ELF-1 (cell line): Measurements from ENCODE around the gene ANKRD44.

Source experiments
- DNase-seq: peaks from one replicate; pipeline ENCODE4 v3.0.0-alpha.2; 2016; ENCODE audit warnings: low read depth, low spot score

Gene ANKRD44

DNA sequence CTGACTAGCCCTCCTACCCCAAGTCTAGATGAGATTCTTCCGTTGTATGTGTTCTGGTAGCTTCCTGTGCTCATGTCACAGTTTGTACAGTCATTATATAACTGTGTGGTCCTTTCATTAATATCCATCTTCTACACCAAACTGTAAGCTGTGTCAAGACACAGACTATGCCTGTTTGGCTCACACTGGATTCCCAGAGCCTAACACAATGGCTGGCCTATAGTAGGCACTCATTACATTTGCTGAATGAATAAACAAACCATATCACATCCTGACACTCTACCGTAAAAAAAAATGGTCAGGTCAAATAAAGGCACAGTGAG, 72.6 kb downstream of the ANKRD44 start:
- no peak for DNase-seq

DNA sequence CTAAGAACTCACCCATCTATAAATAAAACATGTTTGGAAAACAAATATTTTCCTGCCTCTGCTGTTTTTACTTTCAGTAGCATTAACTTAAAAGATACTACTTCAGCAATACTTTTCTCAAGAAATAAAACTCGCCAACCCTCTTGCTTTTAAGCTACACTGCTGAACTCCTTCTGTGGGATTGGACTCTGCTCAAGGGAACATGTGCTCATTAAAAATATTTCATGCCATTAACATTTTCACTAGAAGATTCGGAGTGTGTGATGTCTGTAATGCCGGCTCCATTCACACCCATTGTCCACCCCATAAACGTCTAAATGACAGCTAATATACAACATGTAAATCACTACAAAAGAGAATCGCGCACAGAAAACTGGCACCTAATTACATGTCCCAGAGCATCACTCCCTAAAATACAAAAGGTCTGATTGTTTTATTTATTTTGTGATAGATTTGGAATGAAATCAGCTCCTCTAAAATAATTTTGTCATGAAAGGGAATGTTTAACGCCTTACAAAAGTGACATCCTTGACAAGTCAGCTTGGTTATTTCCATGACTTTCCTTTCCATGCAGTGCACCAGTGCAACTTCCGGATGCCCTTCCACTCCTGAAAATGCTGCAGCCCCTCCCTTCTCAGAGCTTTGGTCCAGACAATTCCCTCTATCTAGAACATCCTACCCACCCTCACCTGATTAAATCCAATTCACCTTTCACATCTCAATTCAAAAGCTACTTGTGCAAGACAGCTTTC, 73.1 kb downstream of the ANKRD44 start:
- no peak for DNase-seq

DNA sequence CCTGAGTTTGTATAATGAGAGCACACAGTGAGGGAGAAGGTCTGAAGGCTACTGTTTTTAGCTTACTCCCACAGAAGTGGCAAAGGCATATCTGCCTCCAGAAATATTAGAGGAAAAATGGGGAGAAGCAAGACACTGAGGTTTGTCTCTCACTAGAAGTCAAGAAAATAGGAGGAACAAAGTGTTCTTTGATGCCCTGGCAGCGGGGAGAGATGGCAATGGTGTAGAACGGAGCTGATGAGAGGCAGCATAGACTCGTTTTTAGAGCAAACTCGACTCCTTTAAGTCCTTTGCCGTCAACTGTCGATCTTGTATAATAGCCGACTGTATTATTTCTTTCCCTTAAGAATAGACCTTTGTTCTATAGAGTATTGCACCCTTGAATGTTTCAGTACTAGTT, 73.8 kb downstream of the ANKRD44 start:
- DNase-seq = no peak

DNA sequence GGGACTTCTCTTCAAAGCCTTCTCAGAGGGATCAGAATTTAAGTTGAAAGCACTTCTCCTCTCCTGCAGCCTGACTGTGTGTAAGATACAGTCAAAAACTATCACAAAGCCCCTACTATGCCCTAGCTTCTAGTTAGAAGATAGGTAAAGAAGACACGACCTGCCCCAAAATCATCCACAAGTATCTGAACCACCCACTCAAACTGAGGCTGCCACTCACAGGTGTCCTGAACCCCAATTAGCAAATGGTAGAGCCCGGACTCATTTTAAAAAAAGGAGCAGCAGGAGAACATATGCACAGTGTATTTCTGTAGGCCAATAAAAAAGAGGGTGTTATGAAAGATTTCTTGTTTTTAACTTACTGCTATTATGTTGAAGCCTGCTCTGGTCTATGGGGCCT, 74.4 kb downstream of the ANKRD44 start:
- no peak for DNase-seq

DNA sequence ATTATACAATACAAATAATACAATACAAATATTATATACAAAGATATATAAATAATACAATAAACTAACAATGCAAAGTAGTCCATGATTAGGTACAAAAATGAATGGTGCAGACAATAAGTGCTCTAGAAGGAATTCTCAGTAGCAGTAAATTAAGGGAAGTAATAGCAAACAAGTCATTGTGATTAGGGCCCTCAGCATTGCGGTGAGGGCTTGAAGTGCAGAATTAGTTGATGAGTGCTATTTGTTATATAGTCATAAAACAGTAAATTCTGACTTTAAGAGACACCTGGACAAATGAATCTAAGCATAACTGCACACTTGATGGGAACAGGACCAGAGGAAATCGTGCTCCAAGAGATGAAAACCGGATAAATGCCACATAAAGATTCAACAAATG, 74.9 kb downstream of the ANKRD44 start:
- no peak for DNase-seq

DNA sequence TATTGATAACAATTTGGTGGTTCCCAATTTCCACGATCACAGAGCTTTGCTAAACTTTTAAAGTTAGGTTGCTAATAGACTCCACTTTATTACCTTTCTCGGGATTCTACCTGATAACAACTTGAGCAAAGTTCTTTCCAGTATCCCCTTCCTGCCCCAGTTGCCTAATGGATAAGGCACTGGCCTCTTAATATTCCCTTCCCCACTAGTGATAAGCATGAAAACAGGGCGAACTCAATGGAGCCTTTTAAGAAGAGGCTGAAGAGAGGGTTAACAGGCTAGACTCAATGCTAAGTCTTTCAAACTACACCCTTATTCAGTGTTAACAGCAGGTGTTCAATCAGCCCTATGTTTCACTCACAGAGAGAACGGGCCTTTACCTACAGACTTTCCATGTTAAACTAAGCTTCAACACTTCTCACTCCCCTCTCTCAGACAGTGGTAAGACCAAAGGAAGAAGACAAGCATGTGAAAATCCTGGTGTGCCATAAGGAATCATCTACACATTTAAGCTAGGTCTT, 75.8 kb downstream of the ANKRD44 start:
- no peak for DNase-seq

DNA sequence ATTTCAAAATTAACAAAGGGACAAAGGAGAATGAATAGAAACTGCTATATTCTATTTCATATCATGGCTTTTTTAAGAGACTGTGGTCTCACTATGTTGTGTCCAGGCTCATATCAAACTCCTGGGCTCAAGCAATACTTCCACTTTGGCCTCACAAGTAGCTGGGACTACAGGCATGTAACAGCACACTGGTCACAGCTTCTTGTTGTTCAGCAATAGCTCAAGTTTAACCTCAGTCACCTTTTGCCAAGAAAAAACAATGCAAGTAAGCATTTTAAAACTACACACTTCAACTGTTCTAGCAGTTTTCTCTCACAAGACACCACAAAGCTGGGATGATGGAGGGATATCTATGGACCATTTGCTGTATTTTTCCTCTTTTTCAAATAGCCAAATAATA, 77.1 kb downstream of the ANKRD44 start:
- no peak for DNase-seq

DNA sequence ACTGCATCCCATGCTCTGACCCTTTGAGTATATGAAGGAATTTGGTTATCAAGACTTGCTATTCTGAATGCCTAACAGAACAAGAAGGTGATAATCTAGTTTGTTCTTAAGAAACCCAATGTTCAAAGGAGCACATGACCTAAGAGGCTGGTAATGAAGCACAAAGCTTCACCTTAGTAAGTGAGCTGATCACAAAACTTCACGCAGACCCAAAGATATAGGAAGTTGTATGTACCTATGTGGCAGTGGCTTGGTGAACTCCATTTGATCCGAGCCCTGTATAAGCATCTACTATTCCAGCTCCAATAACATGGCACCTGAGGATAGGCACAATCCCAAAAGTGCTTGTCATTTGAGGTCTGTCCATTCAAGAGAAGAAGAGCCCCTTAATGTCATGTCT, 78.6 kb downstream of the ANKRD44 start:
- DNase-seq = no peak

DNA sequence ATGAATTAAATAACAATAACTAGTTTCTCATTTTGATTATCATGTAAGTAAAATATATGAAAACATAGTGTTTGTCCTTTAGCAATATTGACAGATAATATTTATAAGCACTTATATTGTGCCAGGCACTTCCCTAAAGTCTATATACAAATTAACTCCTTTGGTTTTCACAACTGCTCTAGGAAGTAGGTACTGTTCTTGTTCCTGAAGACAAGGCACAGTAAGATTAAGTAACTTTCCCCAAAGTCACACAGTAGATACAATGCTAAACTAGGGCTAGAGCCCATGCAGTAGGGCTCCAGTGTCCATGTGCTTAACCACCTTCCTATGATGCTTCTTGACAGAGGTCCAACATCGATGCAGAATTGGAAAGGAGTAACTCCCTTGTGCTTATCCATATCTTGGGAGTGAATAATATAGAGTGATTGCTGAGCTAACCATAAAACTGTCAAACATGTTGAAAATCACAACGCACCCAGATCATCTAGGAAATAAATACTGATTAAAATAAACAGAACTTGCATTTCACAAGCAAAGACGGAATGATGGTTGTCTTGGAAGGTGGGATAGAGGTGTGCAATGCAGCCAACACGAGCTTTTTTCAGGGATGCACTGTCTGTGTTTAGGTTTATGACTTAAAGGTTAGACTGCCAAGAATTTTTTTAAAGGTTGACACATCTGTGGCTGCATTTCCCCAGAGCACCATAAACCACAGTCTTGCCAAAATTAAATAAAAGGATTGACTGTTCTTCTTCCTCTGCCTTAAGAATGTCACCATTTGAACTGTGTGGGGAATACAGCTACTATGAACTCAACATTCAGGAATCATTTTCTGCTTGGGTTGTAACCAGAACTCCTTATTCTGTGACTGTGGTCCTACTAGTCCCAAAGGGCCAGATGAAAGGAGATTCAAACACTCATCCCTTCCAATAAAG, 80.8 kb downstream of the ANKRD44 start:
- DNase-seq = no peak

DNA sequence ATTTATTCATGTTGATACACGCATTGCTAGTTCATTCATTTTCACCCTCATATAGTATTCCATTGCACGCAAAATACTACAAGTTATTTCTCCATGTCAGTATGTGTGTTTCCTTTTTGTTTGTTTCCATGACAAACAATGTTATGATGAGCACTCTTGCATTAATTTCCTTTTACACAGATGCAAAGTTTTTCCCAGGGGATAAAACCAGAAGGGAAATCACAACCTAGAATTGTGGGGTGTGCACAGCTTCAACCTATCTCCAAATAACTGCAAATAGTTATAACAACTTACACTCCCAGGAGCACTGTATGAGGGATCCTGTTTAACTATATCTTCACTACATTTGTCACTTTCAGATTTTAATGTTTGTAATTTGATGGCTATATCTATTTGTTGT, 87.1 kb downstream of the ANKRD44 start:
- no peak for DNase-seq

DNA sequence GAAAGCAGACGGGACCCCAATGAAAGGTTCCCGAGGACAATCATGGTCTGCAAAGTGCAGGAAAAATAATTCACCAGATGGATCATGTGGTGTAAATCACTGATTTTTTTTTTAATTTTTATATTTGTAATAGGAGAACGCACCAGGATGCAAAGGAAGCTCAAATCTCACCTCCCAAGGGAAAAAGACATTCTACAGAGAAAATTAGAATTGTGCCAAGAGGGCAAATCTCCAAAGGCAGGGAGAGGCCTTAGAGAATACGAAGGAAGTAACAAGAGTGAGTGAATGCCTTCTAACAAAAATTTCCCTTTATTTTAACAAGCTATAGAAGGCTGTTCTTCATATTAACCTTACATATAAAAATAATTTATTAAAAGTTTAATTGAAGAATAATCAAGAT, 90.9 kb downstream of the ANKRD44 start:
- no peak for DNase-seq

DNA sequence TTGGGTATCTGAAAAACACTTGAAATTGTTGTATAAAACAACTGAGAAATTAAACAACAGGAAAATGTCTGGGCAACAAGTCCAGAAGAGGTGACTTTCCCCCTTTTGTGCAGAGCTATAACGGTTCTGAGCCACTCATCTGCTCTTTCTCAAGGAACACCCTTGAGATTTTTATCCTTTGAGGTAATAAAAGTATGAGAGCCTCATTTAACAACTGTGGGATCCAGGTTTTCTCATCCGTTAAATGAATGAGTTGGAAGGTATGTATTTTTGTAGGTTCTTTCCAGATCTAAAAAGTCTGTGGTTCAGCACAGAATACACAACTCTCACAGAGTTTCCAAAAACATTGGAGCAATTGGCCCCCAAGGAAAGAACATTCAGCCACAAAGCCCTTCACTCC, 93.0 kb downstream of the ANKRD44 start:
- no peak for DNase-seq

DNA sequence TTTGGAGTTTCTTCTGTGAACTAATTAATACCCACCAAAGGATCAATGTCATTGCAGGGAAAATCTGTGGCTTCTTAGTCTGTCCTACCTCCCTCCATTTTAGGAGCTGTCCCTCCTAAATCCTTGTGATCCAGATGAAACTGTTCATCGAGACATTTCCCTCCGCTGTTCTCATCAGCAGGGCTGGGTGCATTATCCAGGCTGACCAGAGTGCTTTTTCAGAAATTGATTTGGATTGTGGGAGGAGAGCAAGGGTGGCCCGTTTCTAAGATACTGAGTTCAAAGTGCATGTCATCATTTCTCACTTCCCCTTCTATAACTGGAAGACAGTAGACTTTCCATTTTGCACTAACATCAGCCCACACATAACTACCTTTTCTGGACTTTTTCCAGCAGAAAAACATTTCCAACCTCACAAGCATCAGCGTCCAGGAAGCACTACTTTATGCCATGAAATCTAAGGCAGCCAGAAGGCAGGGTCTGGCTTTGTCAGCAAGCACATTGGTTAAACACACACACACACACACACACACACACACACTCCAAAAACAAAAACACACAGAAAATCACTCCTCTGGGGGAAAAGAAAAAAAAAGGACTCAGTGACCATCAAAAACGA, 94.1 kb downstream of the ANKRD44 start:
- DNase-seq = no peak

DNA sequence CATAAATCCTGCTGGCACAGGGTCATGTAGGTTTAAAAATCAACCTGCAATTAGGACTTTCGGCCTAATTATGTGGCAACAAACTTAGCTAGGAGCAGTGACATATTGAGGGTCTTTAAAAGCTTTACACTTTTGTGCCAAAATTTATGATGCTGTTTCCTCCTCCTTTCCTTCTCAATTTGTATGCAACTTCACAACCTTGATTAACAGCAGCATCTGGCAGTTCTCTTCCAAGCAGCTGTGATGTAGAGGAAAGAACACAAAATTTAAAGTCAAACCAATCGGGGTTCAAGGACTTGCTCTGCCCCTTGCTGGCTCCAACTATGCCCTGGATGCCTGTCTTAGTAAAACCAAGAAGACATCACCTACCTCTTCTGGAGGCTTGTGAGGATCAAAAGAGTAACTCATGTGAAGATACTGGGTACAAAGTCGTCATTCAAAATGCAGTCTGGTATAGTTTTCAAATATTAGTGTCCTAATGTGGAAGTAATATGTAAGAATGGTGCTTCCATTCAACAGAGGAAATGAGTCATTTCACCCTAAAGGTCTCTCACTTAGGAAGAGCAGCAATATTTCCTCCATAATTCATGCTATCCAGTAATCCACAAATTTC, 94.7 kb downstream of the ANKRD44 start:
- no peak for DNase-seq

DNA sequence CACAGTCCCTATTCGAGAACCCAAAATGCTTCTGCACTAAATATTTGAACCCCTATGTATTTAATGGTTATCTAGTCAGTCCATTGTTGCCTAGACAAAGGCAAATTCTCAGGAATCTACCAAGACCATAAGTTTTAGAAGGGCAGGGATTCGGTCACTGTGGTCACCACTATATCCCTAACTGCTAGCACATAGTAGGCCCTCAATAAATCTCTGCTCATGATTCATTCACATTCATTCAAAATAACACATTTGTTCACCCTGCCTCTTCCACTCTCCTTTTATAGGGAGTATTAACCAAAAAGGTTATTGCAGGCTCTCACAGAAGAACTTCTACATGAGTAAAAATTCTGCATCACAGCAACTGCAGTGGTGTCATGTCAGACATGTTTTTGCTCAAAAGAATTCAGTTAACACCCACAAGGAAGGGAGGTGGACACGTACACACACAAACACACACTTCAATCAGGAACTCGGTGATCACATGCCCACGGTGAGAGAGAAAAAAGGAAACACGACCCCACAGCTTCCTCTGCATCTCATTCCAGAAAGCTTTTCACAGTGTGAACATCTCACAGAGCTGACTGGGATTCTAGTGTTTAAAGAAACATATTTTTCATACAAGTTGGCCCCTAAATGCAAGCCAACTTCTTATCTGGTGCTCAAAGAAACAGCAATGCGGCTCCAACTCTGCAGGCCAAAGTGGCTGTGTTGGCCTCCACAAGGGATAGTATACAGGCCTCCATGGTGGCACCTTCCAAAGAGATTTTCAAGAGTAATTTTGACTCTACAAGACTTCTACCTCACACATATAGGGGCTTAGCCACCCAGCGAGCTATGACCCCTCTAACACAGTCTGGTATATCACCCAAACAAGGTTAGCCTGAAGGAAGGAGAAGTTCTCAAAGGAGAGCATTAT, 98.0 kb downstream of the ANKRD44 start:
- no peak for DNase-seq

DNA sequence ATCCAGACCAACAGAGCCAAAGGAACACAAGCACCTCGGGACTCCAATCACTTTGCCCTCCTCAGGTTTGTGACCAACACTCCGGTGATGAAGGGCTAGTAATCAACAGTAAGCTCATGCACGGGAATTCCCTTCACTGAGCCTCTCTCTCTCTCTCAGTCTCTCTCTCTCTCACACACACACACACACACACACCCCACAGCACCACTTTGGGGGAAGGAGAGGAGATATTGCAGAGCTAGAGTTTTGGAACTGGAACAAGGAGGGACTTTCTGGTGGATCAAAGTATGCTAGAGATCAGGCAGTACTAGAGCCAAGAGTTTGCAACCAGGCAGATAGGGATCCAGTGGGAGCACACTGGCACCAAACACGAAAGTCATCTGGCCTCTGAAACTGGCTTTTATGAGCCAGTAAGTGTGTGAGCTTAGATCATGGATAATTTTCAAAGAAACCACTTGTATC, 98.7 kb downstream of the ANKRD44 start:
- no peak for DNase-seq

DNA sequence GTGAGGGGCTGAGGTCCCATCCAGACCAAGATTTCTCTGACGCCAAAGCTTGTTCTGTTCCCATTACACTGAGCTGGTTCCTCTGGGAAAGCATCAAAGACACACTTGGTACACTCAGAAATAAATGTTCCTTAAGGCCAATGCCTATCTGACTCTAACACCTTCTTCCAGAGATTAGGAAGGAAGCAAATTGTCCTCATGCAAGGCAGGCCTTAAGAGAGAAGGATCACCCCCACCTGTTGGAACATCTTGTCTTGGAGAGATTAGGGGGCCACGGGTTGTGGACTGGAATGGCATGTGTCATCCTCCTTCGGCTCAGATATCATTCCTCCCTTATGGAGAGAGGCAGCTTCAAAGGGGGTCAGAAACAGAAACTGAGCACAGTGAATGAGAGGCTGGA, 100.2 kb downstream of the ANKRD44 start:
- no peak for DNase-seq

DNA sequence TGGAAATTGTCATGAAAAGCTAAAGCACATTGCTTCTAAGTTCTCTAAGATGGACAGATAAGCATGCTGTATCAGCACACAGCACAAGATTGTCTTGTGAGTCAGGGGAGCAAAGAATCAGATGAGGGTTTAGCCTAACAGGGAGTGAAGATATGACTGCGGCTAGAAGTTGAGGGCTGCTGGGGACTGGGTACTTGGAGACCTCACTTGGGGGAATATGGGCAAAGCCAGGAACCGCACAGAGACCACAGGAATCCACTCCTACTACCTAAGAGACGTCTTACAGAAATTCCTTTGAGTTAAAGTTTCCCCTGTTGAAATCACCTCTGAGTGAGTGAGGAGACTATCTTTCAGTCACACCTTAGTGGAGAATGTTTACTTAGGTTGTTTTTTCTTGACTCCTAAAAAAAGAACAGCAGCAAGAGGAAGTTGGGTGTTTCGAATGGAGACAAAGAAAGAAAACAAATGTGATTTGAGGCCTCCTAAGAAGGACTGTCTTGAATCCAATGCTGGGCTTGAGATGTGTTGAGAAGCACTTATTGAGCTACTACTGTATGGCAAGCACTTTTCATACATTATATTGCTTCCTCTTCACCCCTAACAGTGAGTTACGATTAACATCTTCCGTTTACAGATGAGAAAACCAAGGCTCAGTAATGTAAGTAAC, 100.7 kb downstream of the ANKRD44 start:
- no peak for DNase-seq

DNA sequence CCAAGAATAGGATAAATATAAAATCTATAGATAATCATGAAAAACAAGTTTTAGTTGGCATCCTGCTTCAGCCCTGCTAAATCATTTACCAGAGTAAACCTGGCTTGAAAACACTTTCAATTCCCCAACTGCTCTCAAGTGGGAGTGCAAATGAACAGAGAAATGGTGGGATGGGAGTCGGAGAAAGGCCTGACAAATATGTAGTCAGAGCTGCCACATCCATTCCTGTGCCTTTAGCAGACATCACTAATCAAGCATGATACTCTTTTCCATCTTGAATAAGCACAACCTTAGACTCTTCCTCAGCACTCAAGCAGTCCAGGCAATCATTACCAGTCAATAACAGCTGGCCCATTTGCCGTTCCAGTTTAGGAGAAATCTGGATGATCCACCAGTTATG, 101.3 kb downstream of the ANKRD44 start:
- no peak for DNase-seq

DNA sequence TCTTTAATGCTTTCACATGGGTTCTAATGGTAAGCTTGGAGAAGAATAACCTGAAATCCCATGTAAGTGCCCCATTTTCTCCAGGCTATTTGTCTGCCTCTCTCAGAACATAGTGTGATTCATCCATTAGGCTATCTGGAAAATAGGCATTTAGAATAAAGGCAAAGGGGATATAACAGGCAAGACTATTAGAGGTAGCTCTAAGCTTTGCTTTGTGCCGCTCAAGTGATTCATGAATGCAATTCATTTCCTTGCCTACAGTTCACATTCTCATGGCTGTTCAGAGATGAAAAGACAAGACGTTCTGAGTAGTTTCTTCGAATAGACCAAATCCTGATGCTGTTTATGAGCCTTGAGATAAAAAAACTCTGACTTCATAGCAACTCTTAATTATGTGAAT, 101.7 kb downstream of the ANKRD44 start:
- DNase-seq = no peak
